ENCODE data around the gene RBM7. TPM values are rescaled to one million over a fixed set of nuclear protein-coding genes. Genes with fewer than 3 reads are reported as not detected.

The RBM7 gene
- total RNA-seq, 6 donors from 2014 or later = 2.2 to 35.2 (median 21.4) TPM

GRCh38 chr11:114379394-114380069 is 20.9 kb upstream of the RBM7 start:
- H3K27ac ChIP-seq = no peak overlapping the region
- no peak for ATAC-seq (ENCODE audit: low FRiP score in 2 of 2)
- DNase-seq = no peak
- H3K9me3 ChIP-seq = no peaks in the 10 kb centered on the region
- no peaks in the 10 kb centered on the region for H3K27me3 ChIP-seq
- H3K4me1 ChIP-seq = no peaks in the 10 kb centered on the region
- no peaks in the 10 kb centered on the region for H3K36me3 ChIP-seq
- TF ChIP-seq POLR2AphosphoS5 (IDR thresholded peaks at IDR 0.05) = no peak
- WGBS, 2 donors = 82 to 91% methylated on average over 5 of the region's 5 CpGs
- H3K4me3 ChIP-seq = no peak overlapping the region

GRCh38 chr11:114382509-114382908 is 18.0 kb upstream of the RBM7 start:
- ATAC-seq (ENCODE audit: low FRiP score in 2 of 2) (no peak), DNase-seq (no peak)
- Histone ChIP-seq H3K27ac (no peak overlapping the region), H3K27me3 (no peaks in the 10 kb centered on the region), H3K9me3 (no peaks in the 10 kb centered on the region), H3K36me3 (no peaks in the 10 kb centered on the region), H3K4me3 (no peak overlapping the region), H3K4me1 (no peaks in the 10 kb centered on the region)
- 79% methylated on average over 3 of the region's 3 CpGs for WGBS, 2 donors
- no peak for TF ChIP-seq POLR2AphosphoS5 (IDR thresholded peaks at IDR 0.05)
- no peak for TF ChIP-seq CTCF (IDR thresholded peaks at IDR 0.05)
- no peak for TF ChIP-seq POLR2A (IDR thresholded peaks at IDR 0.05)
- TF ChIP-seq EP300 (IDR thresholded peaks at IDR 0.05) = no peak

GRCh38 chr11:114384487-114384886 is 16.0 kb upstream of the RBM7 start:
- H3K4me1 ChIP-seq = no peaks in the 10 kb centered on the region
- DNase-seq (no peak), ATAC-seq (ENCODE audit: low FRiP score in 2 of 2) (no peak)
- no peak overlapping the region for H3K4me3 ChIP-seq
- no peaks in the 10 kb centered on the region for H3K9me3 ChIP-seq
- WGBS, 2 donors = 87 to 93% methylated on average over 1 of the region's 1 CpG
- no peak overlapping the region for H3K27ac ChIP-seq
- TF ChIP-seq EP300 (IDR thresholded peaks at IDR 0.05) (no peak), CTCF (IDR thresholded peaks at IDR 0.05) (no peak), POLR2A (IDR thresholded peaks at IDR 0.05) (no peak), POLR2AphosphoS5 (IDR thresholded peaks at IDR 0.05) (no peak)
- no peaks in the 10 kb centered on the region for H3K27me3 ChIP-seq
- H3K36me3 ChIP-seq = no peaks in the 10 kb centered on the region

DNA sequence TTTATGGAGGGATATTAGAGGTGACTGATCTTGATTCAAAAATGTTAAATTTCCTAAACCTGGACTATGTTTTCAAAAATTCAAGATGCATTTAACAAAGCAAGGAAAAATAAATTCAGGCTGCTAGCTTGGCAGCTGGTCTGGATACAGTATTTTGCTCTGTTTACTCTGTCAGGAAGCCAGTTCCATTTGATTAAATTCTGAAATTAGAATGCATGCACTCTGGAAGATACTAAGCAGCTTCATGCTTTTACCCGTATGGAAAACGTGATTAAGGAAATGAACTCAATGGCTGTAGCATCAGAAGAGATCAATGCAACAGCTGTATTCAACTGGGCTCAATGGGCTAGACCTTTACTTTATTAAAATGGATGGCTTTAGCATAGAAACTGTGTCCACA is 14.3 kb upstream of the RBM7 start:
- no peak overlapping the region for H3K27ac ChIP-seq
- H3K4me3 ChIP-seq = no peak overlapping the region
- no peak for TF ChIP-seq POLR2A (IDR thresholded peaks at IDR 0.05)
- no peak for TF ChIP-seq POLR2AphosphoS5 (IDR thresholded peaks at IDR 0.05)
- no peak for TF ChIP-seq EP300 (IDR thresholded peaks at IDR 0.05)
- H3K4me1 ChIP-seq = no peaks in the 10 kb centered on the region
- DNase-seq (no peak), ATAC-seq (ENCODE audit: low FRiP score in 2 of 2) (no peak)
- no peaks in the 10 kb centered on the region for H3K27me3 ChIP-seq
- H3K36me3 ChIP-seq = no peaks in the 10 kb centered on the region
- WGBS, 2 donors = 67 to 73% methylated on average over 2 of the region's 2 CpGs
- no peaks in the 10 kb centered on the region for H3K9me3 ChIP-seq

- ATAC-seq (ENCODE audit: low FRiP score in 2 of 2) (no peak), DNase-seq (no peak)
- no peak for TF ChIP-seq EP300 (IDR thresholded peaks at IDR 0.05)
- no peak for TF ChIP-seq CTCF (IDR thresholded peaks at IDR 0.05)
- no peak for TF ChIP-seq POLR2A (IDR thresholded peaks at IDR 0.05)
- no peak for TF ChIP-seq POLR2AphosphoS5 (IDR thresholded peaks at IDR 0.05)
- H3K4me1 ChIP-seq = no peaks in the 10 kb centered on the region
- H3K27ac ChIP-seq = no peak overlapping the region
- no peaks in the 10 kb centered on the region for H3K9me3 ChIP-seq
- H3K27me3 ChIP-seq = no peaks in the 10 kb centered on the region
- no peaks in the 10 kb centered on the region for H3K36me3 ChIP-seq
- WGBS, 2 donors = 86 to 93% methylated on average over 1 of the region's 1 CpG
- H3K4me3 ChIP-seq = no peak overlapping the region
These were observed 13.9 kb upstream of the RBM7 start for GRCh38 chr11:114386545-114386944.
